ENCODE measurements around the gene MAP3K4.

- TF ChIP-seq CTCF (IDR thresholded peaks at IDR 0.05) (no peak), POLR2A (IDR thresholded peaks at IDR 0.05) (no peak)
Measured at GRCh38 chr6:161074496-161075121, 83.0 kb downstream of the MAP3K4 start.

All from Peyer's patch (tissue), 4 donors.